HCT116 (cell line): ENCODE data around the gene IQGAP2. TPM values are rescaled to one million over a fixed set of nuclear protein-coding genes. Genes with fewer than 3 reads are reported as not detected.

ENCODE experiments used
- ATAC-seq: fragments of 200-7000 bp; cut with Tn5 transposase; 2 replicates; pipeline ENCODE4 v1.9.1; 2020; ENCODE audit warnings: mild to moderate bottlenecking, moderate library complexity
- BruUV-seq: library from RNA; stranded (reverse); fragments of 400-500 nt; replicated peaks from 2 replicates; lab custom pipeline; 2021; lab: Mats Ljungman, UMichigan
- CTCF ChIA-PET: fragments of 300-600 bp; sonication (Branson Sonifier 250); formaldehyde crosslinking; loops from one replicate; lab custom pipeline; 2021; ENCODE audit warnings: antibody characterized with exemption; lab: Charles Lee
- POLR2A ChIA-PET: fragments of 300-600, 350-600 bp; sonication (Branson Sonifier 250); formaldehyde crosslinking; loops from one replicate; lab custom pipeline; 2021; ENCODE audit warnings: antibody characterized with exemption; lab: Charles Lee
- RAD21 ChIA-PET, 2 experiments: fragments of 300-600 bp; sonication (Branson Sonifier 250); formaldehyde crosslinking; loops; one replicate each; lab custom pipeline; 2023; ENCODE audit warnings: low total read pairs in 2 of 2; ENCODE audit not compliant: uncharacterized antibody in 2 of 2, unreplicated experiment in 2 of 2, low non-redundant PET in 1 of 2; lab: Charles Lee
- DNase-seq: peaks from one replicate; pipeline ENCODE4 v3.0.0-alpha.2; 2010; ENCODE audit warnings: low read depth, low spot score
- H2AFZ ChIP-seq: fragments of 200-600 bp; shearing (Covaris generic), sonication (generic); 2 replicates; pipeline ENCODE4 v1.6.1; 2017; ENCODE audit warnings: low read depth, mixed run types, mixed read lengths, antibody characterized with exemption, low read length; ENCODE audit not compliant: poor library complexity, severe bottlenecking
- H3K27ac ChIP-seq: 2 replicates; pipeline ENCODE4 v1.5.1; 2012; ENCODE audit warnings: low read depth, low read length
- H3K27me3 ChIP-seq: fragments of 200-600 bp; sonication (generic); 2 replicates; pipeline ENCODE4 v1.6.1; 2016; ENCODE audit warnings: mixed run types, low read length, mixed read lengths; ENCODE audit not compliant: insufficient read depth
- H3K36me3 ChIP-seq, 2 experiments: fragments of 200-500 bp in 1 of 2; fragments of 200-600 bp in 1 of 2; sonication (Bioruptor generic) in 1 of 2; sonication (generic) in 1 of 2; 2 replicates each; pipeline versions ENCODE4 v1.5.1 to v1.6.1; 2014 to 2016; ENCODE audit warnings: low read length in 2 of 2, inconsistent platforms in 1 of 2, mixed read lengths in 1 of 2, mixed run types in 1 of 2; ENCODE audit not compliant: insufficient read depth in 2 of 2, control insufficient read depth in 1 of 2
- H3K4me1 ChIP-seq, 2 experiments: fragments of 200-600 bp in 1 of 2; sonication (generic) in 1 of 2; 2 replicates each; pipeline versions ENCODE4 v1.5.1 to v1.6.1; 2012 to 2017; ENCODE audit warnings: low read length in 2 of 2, inconsistent platforms in 1 of 2, mild to moderate bottlenecking in 1 of 2, mixed read lengths in 1 of 2, mixed run types in 1 of 2, moderate library complexity in 1 of 2; ENCODE audit not compliant: insufficient read depth in 2 of 2, control insufficient read depth in 1 of 2
- H3K4me2 ChIP-seq: fragments of 200-600 bp; sonication (generic); 2 replicates; pipeline ENCODE4 v1.6.1; 2017; ENCODE audit warnings: mixed run types, low read length, mixed read lengths
- H3K4me3 ChIP-seq, 2 experiments: fragments of 200-600 bp in 1 of 2; sonication (generic) in 1 of 2; replicated peaks in 1 of 2; 2 replicates each; pipeline ENCODE4 v1.5.1; 2011 to 2016; ENCODE audit warnings: low read length in 2 of 2, control low read depth in 1 of 2, low read depth in 1 of 2, mild to moderate bottlenecking in 1 of 2, mixed read lengths in 1 of 2, mixed run types in 1 of 2
- H3K79me2 ChIP-seq: fragments of 200-600 bp; sonication (generic); 2 replicates; pipeline ENCODE4 v1.6.1; 2017; ENCODE audit warnings: mild to moderate bottlenecking, mixed run types, low read length, moderate library complexity, mixed read lengths; ENCODE audit not compliant: insufficient read depth
- H3K9ac ChIP-seq: fragments of 200-600 bp; sonication (generic); 2 replicates; pipeline ENCODE4 v1.6.1; 2016; ENCODE audit warnings: low read length, mixed read lengths
- H3K9me2 ChIP-seq: fragments of 200-600 bp; sonication (generic), shearing (Covaris generic); 2 replicates; pipeline ENCODE4 v1.6.1; 2017; ENCODE audit warnings: mixed run types, mild to moderate bottlenecking, moderate library complexity; ENCODE audit not compliant: insufficient read depth
- H3K9me3 ChIP-seq, 2 experiments: fragments of 200-500 bp in 1 of 2; fragments of 200-600 bp in 1 of 2; sonication (Bioruptor generic) in 1 of 2; sonication (generic) in 1 of 2; 2 replicates each; pipeline ENCODE4 v1.6.1; 2014 to 2017; ENCODE audit warnings: low read length in 2 of 2, mixed read lengths in 2 of 2, inconsistent platforms in 1 of 2, low read depth in 1 of 2, mild to moderate bottlenecking in 1 of 2, mixed run types in 1 of 2, moderate library complexity in 1 of 2; ENCODE audit not compliant: control insufficient read depth in 1 of 2, insufficient read depth in 1 of 2
- H4K20me1 ChIP-seq: fragments of 200-600 bp; sonication (generic), shearing (Covaris generic); 2 replicates; pipeline ENCODE4 v1.6.1; 2017; ENCODE audit warnings: mixed run types, mild to moderate bottlenecking, moderate library complexity; ENCODE audit not compliant: insufficient read depth
- EGR1 ChIP-seq: IDR thresholded peaks from 2 replicates; pipeline ENCODE4 v1.6.1; 2012; ENCODE audit warnings: low read depth
- ELF1 ChIP-seq: IDR thresholded peaks from 2 replicates; pipeline ENCODE4 v1.6.1; 2012; ENCODE audit warnings: low read depth, borderline replicate concordance
- EZH2 ChIP-seq: fragments of 200-600 bp; sonication (generic); IDR thresholded peaks from 2 replicates; pipeline ENCODE4 v1.6.1; 2017; ENCODE audit warnings: antibody characterized with exemption, mixed run types
- EZH2phosphoT487 ChIP-seq: fragments of 200-600 bp; IDR thresholded peaks from 2 replicates; pipeline ENCODE4 v1.6.1; 2018; ENCODE audit warnings: antibody characterized with exemption, borderline replicate concordance
- FOSL1 ChIP-seq: IDR thresholded peaks from 2 replicates; pipeline ENCODE4 v1.6.1; 2012; ENCODE audit warnings: low read depth
- JUND ChIP-seq: IDR thresholded peaks from 2 replicates; pipeline ENCODE4 v1.6.1; 2012
- SIN3A ChIP-seq: IDR thresholded peaks from 2 replicates; pipeline ENCODE4 v1.6.1; 2012; ENCODE audit warnings: low read depth
- SRF ChIP-seq: IDR thresholded peaks from 2 replicates; pipeline ENCODE4 v1.6.1; 2012; ENCODE audit warnings: low read depth
- YY1 ChIP-seq: IDR thresholded peaks from 2 replicates; pipeline ENCODE4 v1.6.1; 2011; ENCODE audit warnings: low read length, low read depth, moderate library complexity, mild to moderate bottlenecking; ENCODE audit not compliant: insufficient replicate concordance; ENCODE audit errors: extremely low read depth
- ZNF274 ChIP-seq: fragments of 200-500 bp; sonication (Bioruptor generic); IDR thresholded peaks from 2 replicates; pipeline ENCODE4 v1.6.1; 2014; ENCODE audit warnings: mild to moderate bottlenecking, low read depth, low read length, inconsistent platforms
- intact Hi-C: fragments of 100-400 bp; cut with micrococcal nuclease; formaldehyde crosslinking; loops from 2 replicates; pipeline ENCODE4 v1.10.0; 2022
- total RNA-seq: library from RNA; stranded (reverse); gene quantifications from one replicate; pipeline ENCODE4 v1.2.1, GENCODE V29; 2021; ENCODE audit not compliant: unreplicated experiment
- TF ChIP-seq, protein P1 (sequence below): IDR thresholded peaks from 2 replicates; pipeline ENCODE4 v1.6.1; 2012

IQGAP2 gene
- total RNA-seq, 1 experiment from 2014 or later: 2.0 TPM

DNA sequence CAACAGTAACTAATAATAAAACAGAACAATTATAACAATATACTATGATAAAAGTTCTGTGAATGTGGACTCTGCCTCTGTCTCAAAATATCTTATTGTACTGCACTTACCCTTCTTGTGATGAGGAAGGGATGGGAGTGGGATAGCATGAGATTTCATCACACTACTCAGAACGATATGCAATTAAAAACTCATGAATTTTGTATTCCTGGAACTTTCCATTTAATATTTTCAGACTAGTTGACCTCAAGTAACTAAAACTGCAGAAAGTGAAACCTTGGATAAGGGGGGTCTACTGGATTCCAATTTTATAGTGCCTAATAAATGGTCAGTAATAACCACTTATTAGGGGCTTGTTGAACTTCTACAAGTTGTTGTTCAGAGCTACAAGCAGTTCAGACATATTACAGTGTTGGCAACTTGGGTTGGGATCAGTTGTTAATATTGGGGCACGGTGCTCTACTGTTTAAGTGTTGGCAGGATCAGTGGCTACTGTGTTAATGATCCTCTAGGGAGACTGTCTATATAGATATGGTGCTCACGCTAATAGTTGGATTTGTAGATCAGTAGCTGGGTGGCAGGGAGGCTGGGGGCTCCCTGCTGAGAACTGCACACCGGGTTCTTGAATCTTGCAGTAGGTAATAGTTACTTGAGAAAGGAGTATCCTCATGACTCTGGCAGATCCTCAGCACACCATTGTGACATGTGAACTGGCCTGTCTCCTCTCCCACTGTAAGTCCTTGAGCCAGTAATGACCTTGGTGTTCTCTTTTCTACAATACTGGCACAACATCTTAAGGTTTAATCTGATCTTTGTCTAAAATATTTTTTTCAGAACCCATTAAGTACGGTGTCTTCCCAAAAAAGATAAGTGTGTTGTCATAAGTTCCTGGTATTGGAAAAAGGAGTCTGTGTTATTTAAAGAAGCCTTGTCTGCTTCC is 158.1 kb downstream of the IQGAP2 start:
- Histone ChIP-seq H3K9me3 (no peaks in the 10 kb centered on the region), H2AFZ (no peak overlapping the region), H3K9ac (no peak overlapping the region), H3K4me1 (no peaks in the 10 kb centered on the region), H3K36me3 (no peaks in the 10 kb centered on the region), H3K9me2 (no peaks in the 10 kb centered on the region), H3K79me2 (no peaks in the 10 kb centered on the region), H3K27ac (no peak overlapping the region), H4K20me1 (no peaks in the 10 kb centered on the region), H3K27me3 (no peaks in the 10 kb centered on the region), H3K4me2 (no peak overlapping the region), H3K4me3 (no peak overlapping the region)
- DNase-seq (no peak), ATAC-seq (no peak)
- no peak for TF ChIP-seq ZNF274
- no peak for TF ChIP-seq ELF1
- no peak for TF ChIP-seq EZH2
- TF ChIP-seq FOSL1: no peak
- TF ChIP-seq SRF: no peak
- no peak for TF ChIP-seq EGR1
- no peak for TF ChIP-seq JUND
- no peak for TF ChIP-seq YY1
- TF ChIP-seq EZH2phosphoT487: no peak
- TF ChIP-seq, protein P1, sequence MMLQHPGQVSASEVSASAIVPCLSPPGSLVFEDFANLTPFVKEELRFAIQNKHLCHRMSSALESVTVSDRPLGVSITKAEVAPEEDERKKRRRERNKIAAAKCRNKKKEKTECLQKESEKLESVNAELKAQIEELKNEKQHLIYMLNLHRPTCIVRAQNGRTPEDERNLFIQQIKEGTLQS: no peak
- TF ChIP-seq SIN3A: no peak
- ChIA-PET CTCF (no interaction called here), RAD21 (no interaction called here), POLR2A (no interaction called here)
- intact Hi-C loops: no loop called here
- no TSS peak for BruUV-seq
